HL-60 (cell line): ENCODE results near the gene OSBPL2.

Experiments used
- DNase-seq, 2 experiments: peaks; one replicate each; pipeline ENCODE4 v3.0.0-alpha.2; 2010 to 2020; ENCODE audit warnings: low read depth in 1 of 2, low spot score in 1 of 2
- H3K27ac ChIP-seq: fragments of 250-450 bp; sonication (Bioruptor Pico); replicated peaks from 2 replicates; pipeline ENCODE4 v1.5.1; 2020; ENCODE audit warnings: mild to moderate bottlenecking, moderate library complexity
- H3K27me3 ChIP-seq: fragments of 250-450 bp; sonication (Bioruptor Pico); 2 replicates; pipeline ENCODE4 v1.5.1; 2021; ENCODE audit warnings: mild to moderate bottlenecking, moderate library complexity; ENCODE audit not compliant: insufficient read depth, poor library complexity, severe bottlenecking
- H3K4me3 ChIP-seq: replicated peaks from 2 replicates; pipeline ENCODE4 v1.5.1; 2011; ENCODE audit warnings: mild to moderate bottlenecking, control low read depth, low read length; ENCODE audit not compliant: insufficient read depth
- GABPA ChIP-seq: IDR thresholded peaks from 2 replicates; pipeline ENCODE4 v1.6.1; 2012; ENCODE audit warnings: low read depth
- POLR2AphosphoS5 ChIP-seq: IDR thresholded peaks from 2 replicates; pipeline ENCODE4 v1.6.1; 2012; ENCODE audit warnings: low read depth
- SPI1 ChIP-seq: IDR thresholded peaks from 2 replicates; pipeline ENCODE4 v1.6.1; 2012; ENCODE audit warnings: low read depth, mild to moderate bottlenecking, borderline replicate concordance
- TF ChIP-seq, protein P1 (sequence below): IDR thresholded peaks from one replicate; pipeline ENCODE4 v1.5.1; 2011; ENCODE audit warnings: low read length, control low read depth, inconsistent platforms; ENCODE audit not compliant: insufficient read depth
- TF ChIP-seq, protein P2 (sequence below): IDR thresholded peaks from 2 replicates; pipeline ENCODE4 v1.6.1; 2012; ENCODE audit warnings: low read depth; ENCODE audit not compliant: insufficient replicate concordance

OSBPL2 gene

DNA sequence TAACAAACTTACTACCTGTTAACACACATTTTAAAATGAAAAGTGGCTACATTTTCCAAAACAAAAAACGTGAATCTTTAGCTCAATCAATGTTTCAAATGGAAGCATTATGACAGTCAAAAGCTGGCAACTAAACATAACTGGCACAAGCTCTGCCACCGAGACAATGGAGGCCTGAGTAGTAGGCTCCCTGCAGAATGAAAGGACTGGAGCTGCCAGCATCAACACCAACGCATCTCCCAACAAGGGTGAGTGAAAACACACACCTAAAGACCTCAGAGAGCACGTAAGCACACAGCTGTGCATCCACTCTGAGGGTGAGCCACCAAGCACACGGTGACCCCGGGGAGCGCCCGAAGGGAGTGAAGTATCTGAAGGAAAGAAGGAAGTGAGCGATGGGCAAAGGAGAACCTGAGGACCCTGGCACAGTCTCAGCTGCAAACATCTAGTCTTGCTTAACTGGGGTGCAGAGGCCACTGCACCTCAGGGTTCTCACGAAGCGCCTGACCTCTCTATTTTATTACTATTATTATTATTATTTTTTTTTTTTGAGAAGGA, 62.9 kb downstream of the OSBPL2 start:
- H3K27ac ChIP-seq, result no peak overlapping the region
- no peak for TF ChIP-seq GABPA
- no peak for TF ChIP-seq POLR2AphosphoS5
- peak; percentile 20; the same call in 1 of the 2 replicates for TF ChIP-seq SPI1
- no peak overlapping the region for H3K4me3 ChIP-seq
- no peaks in the 10 kb centered on the region for H3K27me3 ChIP-seq
- peak in 1 of 2 experiments; percentile 35 for DNase-seq

DNA sequence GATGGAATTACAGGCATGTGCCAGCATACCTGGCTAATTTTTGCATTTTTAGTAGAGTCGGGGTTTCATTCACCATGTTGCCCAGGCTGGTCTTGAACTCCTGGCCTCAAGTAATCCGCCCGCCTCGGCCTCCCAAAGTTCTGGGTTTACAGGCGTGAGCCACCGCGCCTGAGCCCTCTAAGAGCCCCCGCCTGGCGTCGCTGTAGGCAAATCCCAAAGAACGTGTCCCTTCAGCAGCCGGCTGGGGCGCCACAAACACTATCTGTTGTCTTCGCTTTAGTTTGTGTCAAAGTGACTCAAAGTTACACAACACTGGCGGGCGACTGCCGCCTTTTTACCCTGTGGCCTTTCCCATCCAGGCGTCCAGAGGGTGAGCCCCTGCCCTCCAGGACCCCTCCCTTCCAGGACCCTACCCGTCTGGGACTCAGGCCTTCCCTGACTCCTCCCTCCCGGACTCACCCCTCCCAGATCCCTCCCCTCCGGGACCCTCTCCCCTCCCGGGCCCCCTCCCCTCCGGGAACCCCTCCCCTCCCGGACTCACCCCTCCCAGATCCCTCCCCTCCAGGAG, 63.5 kb downstream of the OSBPL2 start:
- no peaks in the 10 kb centered on the region for H3K27me3 ChIP-seq
- peak overlapping the region; percentile 64 for H3K4me3 ChIP-seq
- DNase-seq, result peak; percentile 95 to 97
- TF ChIP-seq, protein P1, sequence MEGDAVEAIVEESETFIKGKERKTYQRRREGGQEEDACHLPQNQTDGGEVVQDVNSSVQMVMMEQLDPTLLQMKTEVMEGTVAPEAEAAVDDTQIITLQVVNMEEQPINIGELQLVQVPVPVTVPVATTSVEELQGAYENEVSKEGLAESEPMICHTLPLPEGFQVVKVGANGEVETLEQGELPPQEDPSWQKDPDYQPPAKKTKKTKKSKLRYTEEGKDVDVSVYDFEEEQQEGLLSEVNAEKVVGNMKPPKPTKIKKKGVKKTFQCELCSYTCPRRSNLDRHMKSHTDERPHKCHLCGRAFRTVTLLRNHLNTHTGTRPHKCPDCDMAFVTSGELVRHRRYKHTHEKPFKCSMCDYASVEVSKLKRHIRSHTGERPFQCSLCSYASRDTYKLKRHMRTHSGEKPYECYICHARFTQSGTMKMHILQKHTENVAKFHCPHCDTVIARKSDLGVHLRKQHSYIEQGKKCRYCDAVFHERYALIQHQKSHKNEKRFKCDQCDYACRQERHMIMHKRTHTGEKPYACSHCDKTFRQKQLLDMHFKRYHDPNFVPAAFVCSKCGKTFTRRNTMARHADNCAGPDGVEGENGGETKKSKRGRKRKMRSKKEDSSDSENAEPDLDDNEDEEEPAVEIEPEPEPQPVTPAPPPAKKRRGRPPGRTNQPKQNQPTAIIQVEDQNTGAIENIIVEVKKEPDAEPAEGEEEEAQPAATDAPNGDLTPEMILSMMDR, result peak; percentile 90
- peak; percentile 43; the same call in 1 of the 2 replicates for TF ChIP-seq POLR2AphosphoS5
- TF ChIP-seq, protein P2, sequence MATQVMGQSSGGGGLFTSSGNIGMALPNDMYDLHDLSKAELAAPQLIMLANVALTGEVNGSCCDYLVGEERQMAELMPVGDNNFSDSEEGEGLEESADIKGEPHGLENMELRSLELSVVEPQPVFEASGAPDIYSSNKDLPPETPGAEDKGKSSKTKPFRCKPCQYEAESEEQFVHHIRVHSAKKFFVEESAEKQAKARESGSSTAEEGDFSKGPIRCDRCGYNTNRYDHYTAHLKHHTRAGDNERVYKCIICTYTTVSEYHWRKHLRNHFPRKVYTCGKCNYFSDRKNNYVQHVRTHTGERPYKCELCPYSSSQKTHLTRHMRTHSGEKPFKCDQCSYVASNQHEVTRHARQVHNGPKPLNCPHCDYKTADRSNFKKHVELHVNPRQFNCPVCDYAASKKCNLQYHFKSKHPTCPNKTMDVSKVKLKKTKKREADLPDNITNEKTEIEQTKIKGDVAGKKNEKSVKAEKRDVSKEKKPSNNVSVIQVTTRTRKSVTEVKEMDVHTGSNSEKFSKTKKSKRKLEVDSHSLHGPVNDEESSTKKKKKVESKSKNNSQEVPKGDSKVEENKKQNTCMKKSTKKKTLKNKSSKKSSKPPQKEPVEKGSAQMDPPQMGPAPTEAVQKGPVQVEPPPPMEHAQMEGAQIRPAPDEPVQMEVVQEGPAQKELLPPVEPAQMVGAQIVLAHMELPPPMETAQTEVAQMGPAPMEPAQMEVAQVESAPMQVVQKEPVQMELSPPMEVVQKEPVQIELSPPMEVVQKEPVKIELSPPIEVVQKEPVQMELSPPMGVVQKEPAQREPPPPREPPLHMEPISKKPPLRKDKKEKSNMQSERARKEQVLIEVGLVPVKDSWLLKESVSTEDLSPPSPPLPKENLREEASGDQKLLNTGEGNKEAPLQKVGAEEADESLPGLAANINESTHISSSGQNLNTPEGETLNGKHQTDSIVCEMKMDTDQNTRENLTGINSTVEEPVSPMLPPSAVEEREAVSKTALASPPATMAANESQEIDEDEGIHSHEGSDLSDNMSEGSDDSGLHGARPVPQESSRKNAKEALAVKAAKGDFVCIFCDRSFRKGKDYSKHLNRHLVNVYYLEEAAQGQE, result no peak
- no peak for TF ChIP-seq SPI1
- no peak for TF ChIP-seq GABPA
- H3K27ac ChIP-seq, result peak overlapping the region; percentile 95

DNA sequence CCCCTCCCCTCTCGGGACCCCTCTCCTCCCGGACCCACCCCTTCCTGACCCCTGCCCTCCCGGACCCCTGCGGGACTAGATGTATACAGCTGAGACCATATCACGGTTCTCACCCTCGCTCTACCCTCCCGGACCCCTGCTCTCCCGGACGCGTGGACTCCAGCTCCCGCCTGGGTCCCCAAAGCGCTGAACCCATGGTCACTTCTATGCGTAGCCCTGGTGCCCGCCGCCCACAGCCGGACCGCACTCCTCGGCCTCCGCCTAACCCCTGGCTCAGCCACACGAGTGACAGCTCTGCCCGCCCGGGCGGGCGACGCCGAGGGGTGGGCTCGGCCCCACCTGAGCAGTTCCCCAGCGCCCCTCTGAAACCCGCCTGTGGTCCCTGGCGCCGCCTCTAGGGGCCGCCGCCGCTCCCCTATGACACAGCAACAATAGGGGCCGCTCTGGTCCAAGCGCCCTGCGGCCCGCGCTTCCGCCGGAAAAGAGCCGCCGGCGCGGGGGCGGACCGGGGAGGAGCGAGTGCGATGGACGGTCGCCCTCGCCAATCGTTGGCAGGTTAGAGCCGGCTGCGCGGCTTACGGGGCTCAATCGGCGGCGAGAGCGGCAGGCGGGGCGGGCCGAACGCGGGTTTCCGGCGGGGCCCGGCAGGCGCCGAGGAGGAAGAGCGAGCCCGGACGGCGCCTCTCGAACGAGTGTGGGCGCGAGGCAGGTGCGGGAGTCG, 64.2 kb downstream of the OSBPL2 start, which contains the start of gene ADRM1:
Gene ADRM1 (plus strand): TSS at position 657 of the 721 bp plus-strand sequence. CDS start 572 bp downstream, outside the sequence.
- peak; percentile 89 to 94 for DNase-seq
- Histone ChIP-seq H3K27ac (peak within 1 kb of the TSS; percentile 95), H3K27me3 (no peaks in the 10 kb centered on the region), H3K4me3 (peak within 1 kb of the TSS; percentile 64)
- TF ChIP-seq GABPA (peak; percentile 93), POLR2AphosphoS5 (peak; percentile 27), SPI1 (peak; percentile 3; the same call in 1 of the 2 replicates)
- TF ChIP-seq, protein P2, result peak; percentile 12
- TF ChIP-seq, protein P1, result peak; percentile 40

DNA sequence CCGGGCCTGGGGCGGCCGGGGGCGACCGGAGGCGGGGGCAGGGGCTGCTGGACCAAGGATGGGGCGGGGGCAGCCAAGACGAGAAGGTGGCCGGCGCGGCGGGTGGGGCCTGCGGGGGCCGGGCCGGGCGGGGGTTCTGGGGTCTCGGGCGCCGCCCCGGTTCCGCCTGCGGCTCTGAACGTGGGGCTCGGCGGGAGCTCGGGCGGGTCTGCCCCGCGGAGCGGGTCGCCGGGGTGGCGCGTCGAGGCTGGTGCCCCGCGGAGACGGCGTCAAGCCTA, 64.7 kb downstream of the OSBPL2 start:
- no peak for DNase-seq
- peak overlapping the region; percentile 62 for H3K4me3 ChIP-seq
- peak overlapping the region; percentile 84 for H3K27ac ChIP-seq
- no peak for TF ChIP-seq POLR2AphosphoS5
- TF ChIP-seq GABPA, result no peak
- no peak for TF ChIP-seq SPI1
- TF ChIP-seq, protein P1, result no peak
- TF ChIP-seq, protein P2, result no peak
- H3K27me3 ChIP-seq, result no peaks in the 10 kb centered on the region
